Measurements from ENCODE around the gene MYL5.
"Not testable (repeated sequence)": the region's sequence is repeated elsewhere in the genome, so short reads cannot be mapped to it uniquely, and the experiment has no call there.

Gene MYL5

GRCh38 chr4:674172-675035 lies at the start of gene MYL5, which contains the start of gene ATP5ME:
Gene MYL5, plus strand, starts transcription at chr4:674542. Its CDS starts 3,485 bp downstream, at chr4:678027.
Gene ATP5ME, minus strand, starts transcription at chr4:674276. Its CDS starts 29 bp downstream, at chr4:674247.
- DNase-seq (ENCODE audit: low read depth in 2 of 2, low spot score in 1 of 2), result peak; percentile 91 to 97

DNA sequence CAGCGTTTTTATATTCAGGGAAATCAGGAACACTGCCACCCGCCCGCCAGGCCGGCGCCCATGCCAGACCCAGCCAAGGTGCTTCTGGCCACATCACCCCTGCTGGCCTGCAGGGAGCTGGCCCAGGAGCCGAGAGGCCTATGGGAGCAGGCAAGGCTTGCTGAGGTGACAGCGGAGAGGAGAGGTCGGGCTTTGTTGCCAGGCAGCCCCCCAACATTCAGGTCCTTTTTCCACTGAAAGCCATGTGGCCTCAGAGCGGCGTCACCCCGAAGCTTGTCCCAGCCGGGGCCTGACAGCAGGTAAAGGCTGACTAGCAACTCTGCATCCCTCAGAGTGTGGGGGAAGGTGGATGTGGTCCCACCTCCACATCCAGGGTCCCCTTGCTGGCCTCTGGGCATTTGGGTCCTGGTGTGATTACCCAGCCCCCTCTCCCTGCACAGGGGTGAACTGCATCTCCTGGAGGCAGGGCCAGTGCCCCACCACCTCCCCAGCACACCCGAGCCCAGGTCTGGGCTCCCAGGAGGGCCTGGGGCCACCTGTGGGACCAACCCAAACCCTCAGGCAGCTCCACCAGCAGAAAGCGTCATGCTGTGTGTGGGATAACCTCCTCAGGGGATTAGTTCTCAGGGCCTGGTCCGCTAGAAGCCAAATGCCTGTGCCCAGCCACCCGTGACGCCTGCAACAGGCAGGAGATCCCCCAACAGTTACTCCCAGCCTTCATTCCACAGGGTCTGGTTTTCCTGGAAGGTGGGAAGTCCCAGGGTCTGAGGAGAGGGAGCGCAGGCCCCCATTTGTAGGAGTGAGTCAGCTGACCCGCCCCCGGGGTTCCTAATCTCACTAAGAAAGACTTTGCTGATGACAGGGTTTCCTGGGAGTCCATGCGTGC lies 49.4 kb upstream of the MYL5 start, which contains the start of gene PDE6B:
TSS of gene PDE6B (plus strand) at position 869 of the 886 bp plus-strand sequence. CDS start 54 bp downstream, outside the sequence.
- DNase-seq (ENCODE audit: low read depth in 2 of 2, low spot score in 1 of 2), result no peak

DNA sequence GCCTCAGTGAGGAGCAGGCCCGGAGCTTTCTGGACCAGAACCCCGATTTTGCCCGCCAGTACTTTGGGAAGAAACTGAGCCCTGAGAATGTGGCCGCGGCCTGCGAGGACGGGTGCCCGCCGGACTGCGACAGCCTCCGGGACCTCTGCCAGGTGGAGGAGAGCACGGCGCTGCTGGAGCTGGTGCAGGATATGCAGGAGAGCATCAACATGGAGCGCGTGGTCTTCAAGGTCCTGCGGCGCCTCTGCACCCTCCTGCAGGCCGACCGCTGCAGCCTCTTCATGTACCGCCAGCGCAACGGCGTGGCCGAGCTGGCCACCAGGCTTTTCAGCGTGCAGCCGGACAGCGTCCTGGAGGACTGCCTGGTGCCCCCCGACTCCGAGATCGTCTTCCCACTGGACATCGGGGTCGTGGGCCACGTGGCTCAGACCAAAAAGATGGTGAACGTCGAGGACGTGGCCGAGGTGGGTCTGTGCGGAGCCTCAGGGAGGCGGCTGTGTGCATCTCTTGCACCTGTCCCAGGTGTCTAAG lies 48.6 kb upstream of the MYL5 start:
- DNase-seq (ENCODE audit: low read depth in 2 of 2, low spot score in 1 of 2), result no peak

DNA sequence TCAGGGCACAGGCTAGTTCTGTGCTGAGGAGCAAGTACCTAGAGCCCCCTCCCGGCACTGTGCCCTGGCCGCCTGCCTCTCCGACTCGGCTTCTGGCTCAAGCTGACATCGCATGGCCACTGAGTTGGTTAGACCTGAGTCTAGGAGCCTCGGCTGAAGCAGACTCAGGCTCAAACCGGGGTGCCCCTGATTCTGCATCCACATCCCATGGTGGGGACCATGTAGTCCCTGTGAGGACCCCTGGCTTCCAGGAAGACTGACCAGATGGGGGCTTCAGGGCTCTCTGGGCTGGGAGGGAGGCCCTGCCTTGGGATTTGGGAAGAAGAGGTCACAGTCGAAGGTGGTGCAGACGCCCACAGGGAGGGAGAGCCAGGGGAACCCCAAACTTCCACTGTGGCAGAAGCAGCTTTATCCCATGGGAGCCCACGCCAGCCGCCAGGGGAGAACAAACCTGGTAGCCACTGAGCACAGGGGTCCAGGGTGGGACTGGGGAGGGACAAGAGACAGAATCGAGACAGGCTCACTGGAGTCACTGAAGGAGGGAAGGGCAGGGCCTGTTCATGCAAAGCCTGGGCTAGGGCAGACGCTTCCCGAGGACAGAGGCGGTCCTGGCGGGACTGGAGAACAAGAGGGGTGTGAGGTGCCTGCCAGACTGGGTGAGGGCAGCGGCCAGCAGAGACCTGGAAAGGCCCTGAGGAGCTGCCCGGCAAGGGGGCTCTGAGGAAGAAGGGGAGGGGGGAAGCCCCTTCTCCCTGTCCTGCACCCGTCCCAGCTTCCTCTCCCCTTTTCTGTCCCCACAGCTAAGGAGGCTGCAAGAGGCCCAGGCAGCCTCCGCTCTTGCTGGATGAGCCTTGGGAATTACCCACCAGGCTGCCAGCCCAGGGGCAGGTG lies 47.9 kb upstream of the MYL5 start:
- no peak for DNase-seq (ENCODE audit: low read depth in 2 of 2, low spot score in 1 of 2)

DNA sequence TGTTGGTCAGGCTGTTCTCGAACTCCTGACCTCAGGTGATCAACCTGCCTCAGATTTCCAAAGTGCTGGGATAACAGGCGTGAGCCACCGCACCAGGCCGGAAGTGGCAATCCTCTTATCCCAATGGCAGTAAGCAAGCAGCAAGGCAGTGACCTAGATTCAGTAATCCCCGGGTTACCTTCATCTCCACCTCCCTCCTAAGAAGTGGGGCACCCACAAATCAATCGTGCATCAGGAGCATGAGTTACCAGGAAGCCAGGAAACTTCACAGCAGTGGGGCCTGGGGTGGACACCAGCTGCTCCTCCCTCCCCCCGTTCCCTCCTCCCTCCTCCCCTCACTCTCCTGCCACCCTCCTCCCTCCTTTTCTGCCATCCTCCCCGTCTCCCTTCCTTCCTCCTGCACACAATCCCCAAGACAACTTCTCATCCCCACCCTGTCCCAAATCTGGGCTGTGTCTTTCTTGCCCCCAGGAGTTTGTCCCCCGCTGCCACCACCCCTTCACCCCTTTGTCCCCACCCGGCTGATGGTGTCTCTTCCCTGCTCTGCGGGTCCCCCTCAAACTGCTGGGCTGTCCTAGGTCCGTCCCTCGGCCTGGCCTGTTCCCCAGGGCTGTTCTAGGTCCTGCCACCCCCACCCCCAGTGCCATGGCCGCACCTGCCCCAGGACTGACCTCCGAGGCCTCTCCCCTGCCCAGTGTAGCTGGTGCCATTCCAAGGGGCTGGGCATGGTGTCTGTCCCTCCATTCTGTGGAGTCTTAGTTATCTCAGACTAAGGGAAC lies 46.8 kb upstream of the MYL5 start:
- DNase-seq (ENCODE audit: low read depth in 2 of 2, low spot score in 1 of 2), result no peak

DNA sequence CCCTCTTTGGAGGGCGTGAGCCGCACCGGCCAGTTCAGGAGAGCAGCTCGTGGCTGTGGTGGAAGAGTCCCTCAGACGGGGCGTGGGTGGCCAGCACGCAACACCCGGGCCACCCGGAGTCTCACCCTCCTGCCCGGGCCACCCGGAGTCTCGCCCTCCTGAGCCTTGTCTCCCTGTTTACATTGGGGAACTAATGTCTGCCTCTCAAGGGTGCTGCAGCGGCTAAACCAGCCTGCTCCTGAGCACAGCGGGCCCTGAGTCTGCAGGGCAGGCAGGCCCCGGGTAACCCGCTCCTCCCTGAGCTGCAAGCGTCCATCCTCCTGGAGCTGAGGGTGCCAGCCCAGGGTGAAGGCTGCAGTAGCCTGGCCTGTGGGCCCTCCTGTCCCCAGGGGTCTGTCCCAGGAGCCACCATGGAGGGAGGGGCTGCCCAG lies 46.0 kb upstream of the MYL5 start:
- DNase-seq (ENCODE audit: low read depth in 2 of 2, low spot score in 1 of 2), result no peak

GRCh38 chr4:628821-629635 lies 45.3 kb upstream of the MYL5 start:
- DNase-seq (ENCODE audit: low read depth in 2 of 2, low spot score in 1 of 2), result no peak

DNA sequence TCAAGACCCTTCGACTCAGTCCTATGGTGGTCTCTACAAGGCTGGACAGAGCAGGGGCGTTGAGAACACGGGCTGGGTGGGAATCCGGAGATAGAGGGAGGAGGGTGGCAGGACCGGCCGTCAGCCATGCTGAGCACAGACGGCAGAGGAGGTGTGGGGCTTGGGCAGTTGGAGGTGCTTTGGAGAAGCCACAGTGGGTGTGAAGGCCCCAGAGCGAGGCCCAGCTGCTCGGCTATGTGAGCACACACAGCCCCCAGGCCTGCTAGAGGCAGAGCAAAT lies 44.8 kb upstream of the MYL5 start:
- DNase-seq (ENCODE audit: low read depth in 2 of 2, low spot score in 1 of 2), result no peak

DNA sequence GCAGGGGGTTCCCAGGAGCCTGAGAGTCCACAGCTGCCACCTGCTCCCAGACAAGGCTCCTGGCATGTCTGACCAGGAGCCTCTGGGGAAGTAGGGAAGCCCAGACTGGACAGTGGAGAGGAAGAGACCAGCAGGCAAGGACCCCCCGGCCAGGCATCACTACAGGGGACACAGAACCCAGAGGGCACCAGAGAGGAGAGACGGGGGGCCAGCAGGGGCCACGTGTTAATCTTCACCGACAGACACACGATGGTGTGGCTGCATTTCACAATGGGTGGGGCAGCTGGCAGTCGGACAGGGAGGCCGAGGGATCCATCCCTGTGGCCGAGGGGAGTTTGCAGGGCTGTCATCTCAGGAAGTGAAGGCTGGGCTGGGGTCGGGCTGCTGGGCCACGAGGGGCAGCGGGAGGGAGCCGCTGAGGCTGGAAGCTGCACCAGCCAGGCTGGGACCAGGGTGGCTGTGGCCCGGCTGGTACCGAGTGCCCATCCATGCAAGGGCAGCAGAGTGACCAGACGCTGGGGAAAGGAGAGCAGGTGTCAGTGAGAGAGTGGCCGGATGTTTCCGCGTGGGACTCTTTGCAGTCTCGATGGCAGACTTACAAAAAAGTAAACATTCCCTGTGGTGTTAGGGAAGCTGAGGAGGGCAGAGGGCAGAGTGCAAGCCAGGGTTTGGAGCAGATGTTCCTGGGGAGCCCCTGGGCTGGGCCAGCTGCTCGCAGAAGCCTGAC lies 44.3 kb upstream of the MYL5 start:
- no peak for DNase-seq (ENCODE audit: low read depth in 2 of 2, low spot score in 1 of 2)

DNA sequence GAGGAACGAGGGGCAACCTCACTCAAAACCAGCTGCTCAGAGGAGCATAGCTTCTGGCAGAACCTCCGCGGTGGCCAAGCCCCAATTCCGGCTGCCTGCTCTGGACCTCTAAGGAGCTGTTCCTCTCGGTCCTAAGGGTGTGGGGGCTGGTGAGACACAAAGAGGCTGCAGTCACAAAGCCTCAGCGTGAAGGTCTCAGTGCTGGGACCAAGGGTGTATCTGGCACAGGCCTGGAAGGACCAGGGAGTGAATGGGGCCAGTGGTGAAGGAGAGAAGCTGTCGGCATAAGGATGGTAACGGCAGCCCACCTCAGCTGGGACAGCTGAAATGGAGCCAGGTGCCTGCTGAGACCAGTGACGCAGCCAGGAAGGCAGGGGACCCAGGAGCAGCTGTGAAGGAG lies 43.7 kb upstream of the MYL5 start:
- no peak for DNase-seq (ENCODE audit: low read depth in 2 of 2, low spot score in 1 of 2)

GRCh38 chr4:632196-632790 lies 42.0 kb upstream of the MYL5 start:
- DNase-seq (ENCODE audit: low read depth in 2 of 2, low spot score in 1 of 2), result no peak

DNA sequence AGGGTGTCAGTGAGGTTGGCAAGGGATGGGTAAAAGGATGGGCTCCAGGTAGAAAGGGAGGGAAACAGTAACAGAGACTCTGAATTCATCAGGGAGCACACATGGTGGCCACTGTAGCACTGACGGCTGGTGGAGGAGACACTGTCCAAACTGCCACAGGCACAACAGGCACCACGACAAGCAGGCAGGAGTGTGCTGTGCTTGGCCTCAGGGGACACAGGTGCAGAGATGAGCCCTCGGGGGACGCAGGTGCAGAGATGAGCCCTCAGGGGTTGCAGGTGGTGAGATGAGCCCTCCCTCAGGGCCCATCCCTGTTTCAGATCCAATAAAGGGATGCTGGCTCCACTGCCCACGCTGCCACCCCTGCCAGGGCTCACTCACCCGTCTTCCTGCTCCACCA lies 41.4 kb upstream of the MYL5 start:
- no peak for DNase-seq (ENCODE audit: low read depth in 2 of 2, low spot score in 1 of 2)

- no peak for DNase-seq (ENCODE audit: low read depth in 2 of 2, low spot score in 1 of 2)
These were observed 40.9 kb upstream of the MYL5 start for GRCh38 chr4:633406-633805.

GRCh38 chr4:633976-634598 lies 40.3 kb upstream of the MYL5 start:
- no peak for DNase-seq (ENCODE audit: low read depth in 2 of 2, low spot score in 1 of 2)

- no peak for DNase-seq (ENCODE audit: low read depth in 2 of 2, low spot score in 1 of 2)
These were observed 39.8 kb upstream of the MYL5 start for GRCh38 chr4:634599-634985.

DNA sequence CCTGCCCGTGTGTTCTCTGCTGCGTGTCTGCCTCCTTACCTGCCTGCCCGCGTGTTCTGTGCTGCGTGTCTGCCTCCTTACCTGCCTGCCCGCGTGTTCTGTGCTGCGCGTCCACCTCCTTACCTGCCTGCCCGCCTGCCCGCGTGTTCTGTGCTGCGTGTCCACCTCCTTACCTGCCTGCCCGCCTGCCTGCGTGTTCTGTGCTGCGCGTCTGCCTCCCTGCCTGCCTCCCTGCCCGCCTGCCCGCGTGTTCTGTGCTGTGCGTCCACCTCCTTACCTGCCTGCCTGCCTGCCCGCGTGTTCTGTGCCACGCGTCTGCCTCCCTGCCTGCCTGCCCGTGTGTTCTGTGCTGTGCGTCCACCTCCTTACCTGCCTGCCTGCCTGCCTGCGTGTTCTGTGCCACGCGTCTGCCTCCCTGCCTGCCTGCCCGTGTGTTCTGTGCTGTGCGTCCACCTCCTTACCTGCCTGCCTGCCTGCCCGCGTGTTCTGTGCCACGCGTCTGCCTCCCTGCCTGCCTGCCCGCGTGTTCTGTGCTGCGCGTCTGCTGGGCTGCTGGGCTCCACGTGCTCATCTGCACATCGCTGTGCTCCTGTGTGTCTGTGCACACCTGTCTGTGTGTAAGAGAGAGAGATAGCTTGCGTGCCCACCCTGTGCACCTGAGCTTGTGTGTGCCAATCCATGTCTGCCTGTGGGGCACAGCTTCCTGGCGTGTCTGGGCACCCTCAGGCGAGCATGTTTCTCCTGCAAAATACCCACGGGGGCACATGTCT lies 39.1 kb upstream of the MYL5 start:
- not testable (repeated sequence) for DNase-seq (ENCODE audit: low read depth in 2 of 2, low spot score in 1 of 2)

All from stimulated activated CD8-positive, alpha-beta memory T cell treated with anti-CD3 and anti-CD28 coated beads, Interleukin-4, amount 100 ng/mL, for 1 hour (primary cell).